Neural cell (in vitro differentiated cells): ENCODE results near the gene CLCN5. TPM values are rescaled to one million over a fixed set of nuclear protein-coding genes. Genes with fewer than 3 reads are reported as not detected.

Experiments
- H2AFZ ChIP-seq: fragments of 200-600, 300-800 bp; sonication (generic), shearing (Covaris generic); 2 replicates; pipeline ENCODE4 v1.6.0; 2014; ENCODE audit warnings: low read depth, mild to moderate bottlenecking, antibody characterized with exemption, low read length, moderate library complexity
- H3F3A ChIP-seq: fragments of 200-600 bp; shearing (Covaris generic); 2 replicates; pipeline ENCODE4 v1.6.1; 2016; ENCODE audit warnings: mild to moderate bottlenecking, moderate library complexity, mixed read lengths, antibody characterized with exemption, low read length; ENCODE audit not compliant: insufficient read depth, poor library complexity, severe bottlenecking
- H3K27ac ChIP-seq: fragments of 200-600, 300-800 bp; sonication (generic), shearing (Covaris generic); 2 replicates; pipeline ENCODE4 v1.5.1; 2014; ENCODE audit warnings: mild to moderate bottlenecking, low read length, moderate library complexity
- H3K27me3 ChIP-seq: fragments of 300-800, 200-600 bp; sonication (generic), shearing (Covaris generic); 2 replicates; pipeline ENCODE4 v1.6.0; 2014; ENCODE audit warnings: mild to moderate bottlenecking, low read depth, low read length, moderate library complexity; ENCODE audit not compliant: insufficient read depth
- H3K36me3 ChIP-seq: fragments of 300-800, 200-600 bp; sonication (generic), shearing (Covaris generic); 2 replicates; pipeline ENCODE4 v1.5.1; 2014; ENCODE audit warnings: mild to moderate bottlenecking, antibody characterized with exemption, low read length, moderate library complexity; ENCODE audit not compliant: insufficient read depth
- H3K4me2 ChIP-seq: fragments of 300-800, 200-600 bp; sonication (generic), shearing (Covaris generic); 2 replicates; pipeline ENCODE4 v1.6.0; 2014; ENCODE audit warnings: mild to moderate bottlenecking, low read length
- H3K4me3 ChIP-seq: fragments of 300-800, 200-600 bp; sonication (generic), shearing (Covaris generic); 2 replicates; pipeline ENCODE4 v1.5.1; 2014; ENCODE audit warnings: mild to moderate bottlenecking, low read length, moderate library complexity
- H3K79me2 ChIP-seq: fragments of 200-600 bp; shearing (Covaris generic); replicated peaks from 2 replicates; pipeline ENCODE4 v1.6.0; 2014; ENCODE audit warnings: mild to moderate bottlenecking, low read length, moderate library complexity; ENCODE audit not compliant: insufficient read depth
- H3K9ac ChIP-seq: fragments of 300-800, 200-600 bp; sonication (generic), shearing (Covaris generic); 2 replicates; pipeline ENCODE4 v1.6.1; 2016; ENCODE audit warnings: mild to moderate bottlenecking, low read length, mixed read lengths
- H3K9me2 ChIP-seq: fragments of 200-600 bp; shearing (Covaris generic); 2 replicates; pipeline ENCODE4 v1.6.1; 2016; ENCODE audit warnings: mild to moderate bottlenecking, low read length, mixed read lengths; ENCODE audit not compliant: insufficient read depth
- H3K9me3 ChIP-seq: fragments of 200-600, 300-800 bp; sonication (generic), shearing (Covaris generic); 2 replicates; pipeline ENCODE4 v1.6.1; 2016; ENCODE audit warnings: mild to moderate bottlenecking, mixed run types, low read length, moderate library complexity, mixed read lengths
- H4K20me1 ChIP-seq: fragments of 200-600 bp; shearing (Covaris generic); 2 replicates; pipeline ENCODE4 v1.6.1; 2016; ENCODE audit warnings: mild to moderate bottlenecking, mixed run types; ENCODE audit not compliant: insufficient read depth
- EP300 ChIP-seq: fragments of 450-650 bp; conservative IDR thresholded peaks from 2 replicates; pipeline ENCODE4 v1.6.1; 2014; ENCODE audit warnings: antibody characterized with exemption, mild to moderate bottlenecking, moderate library complexity; ENCODE audit not compliant: poor library complexity, severe bottlenecking
- EZH2 ChIP-seq: fragments of 200-600, 300-800 bp; shearing (Covaris generic), sonication (generic); IDR thresholded peaks from 2 replicates; pipeline ENCODE4 v1.6.1; 2014; ENCODE audit warnings: antibody characterized with exemption, low read length, borderline replicate concordance, mild to moderate bottlenecking; ENCODE audit not compliant: insufficient read depth, poor library complexity, severe bottlenecking
- MXI1 ChIP-seq: fragments of 450-650 bp; conservative IDR thresholded peaks from 2 replicates; pipeline ENCODE4 v1.6.1; 2014; ENCODE audit warnings: antibody characterized with exemption, mild to moderate bottlenecking; ENCODE audit not compliant: poor library complexity, severe bottlenecking
- POLR2AphosphoS5 ChIP-seq: IDR thresholded peaks from 2 replicates; pipeline ENCODE4 v1.6.1; 2012
- RAD21 ChIP-seq: fragments of 450-650 bp; conservative IDR thresholded peaks from 2 replicates; pipeline ENCODE4 v1.6.1; 2014; ENCODE audit warnings: antibody characterized with exemption, mild to moderate bottlenecking, moderate library complexity
- SMC3 ChIP-seq: fragments of 450-650 bp; conservative IDR thresholded peaks from 2 replicates; pipeline ENCODE4 v1.6.1; 2014; ENCODE audit warnings: antibody characterized with exemption, mild to moderate bottlenecking, moderate library complexity; ENCODE audit not compliant: poor library complexity
- TAF1 ChIP-seq: IDR thresholded peaks from 2 replicates; pipeline ENCODE4 v1.6.1; 2012; ENCODE audit warnings: low read depth
- polyA plus RNA-seq: library from polyadenylated mRNA; depleted of rRNA; stranded (reverse); fragments of >200 nt; gene quantifications from 2 replicates; pipeline ENCODE4 v1.2.3, GENCODE V29; 2014
- TF ChIP-seq, protein P1 (sequence below): IDR thresholded peaks from 2 replicates; pipeline ENCODE4 v1.6.1; 2012; ENCODE audit warnings: borderline replicate concordance
- TF ChIP-seq, protein P2 (sequence below): fragments of 450-650 bp; IDR thresholded peaks from 2 replicates; pipeline ENCODE4 v1.5.1; 2014; ENCODE audit warnings: antibody characterized with exemption, mild to moderate bottlenecking, moderate library complexity; ENCODE audit not compliant: poor library complexity, severe bottlenecking

CLCN5 gene
- polyA plus RNA-seq, 1 donor from 2014 or later = 13.1 TPM

DNA sequence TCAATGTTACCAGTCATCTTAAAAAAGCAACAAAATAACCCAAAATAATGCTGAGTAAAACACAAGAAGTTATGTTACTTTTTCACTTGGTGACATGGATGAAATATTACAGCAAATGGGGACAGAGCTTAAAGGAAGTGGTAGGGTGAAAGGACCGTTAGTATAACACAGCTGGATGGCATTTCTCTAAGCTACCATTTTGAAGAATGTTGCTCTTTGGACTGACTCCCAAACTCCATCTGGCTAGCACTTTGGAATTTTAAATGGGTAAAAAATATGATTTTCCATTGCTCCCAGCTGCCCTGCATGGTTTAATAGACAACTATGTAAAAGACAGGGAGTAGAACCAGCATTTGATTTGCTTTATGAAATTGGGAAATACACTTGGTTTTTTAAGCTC is 27.6 kb downstream of the CLCN5 start:
- Histone ChIP-seq H3K79me2 (no peaks in the 10 kb centered on the region), H3K9me3 (no peaks in the 10 kb centered on the region), H3K9me2 (no peaks in the 10 kb centered on the region), H3K9ac (no peak overlapping the region), H2AFZ (no peak overlapping the region), H3K36me3 (no peaks in the 10 kb centered on the region), H4K20me1 (no peaks in the 10 kb centered on the region), H3F3A (no peaks in the 10 kb centered on the region), H3K4me3 (no peak overlapping the region), H3K27ac (no peak overlapping the region), H3K27me3 (no peaks in the 10 kb centered on the region), H3K4me2 (no peak overlapping the region)
- TF ChIP-seq, protein P1, sequence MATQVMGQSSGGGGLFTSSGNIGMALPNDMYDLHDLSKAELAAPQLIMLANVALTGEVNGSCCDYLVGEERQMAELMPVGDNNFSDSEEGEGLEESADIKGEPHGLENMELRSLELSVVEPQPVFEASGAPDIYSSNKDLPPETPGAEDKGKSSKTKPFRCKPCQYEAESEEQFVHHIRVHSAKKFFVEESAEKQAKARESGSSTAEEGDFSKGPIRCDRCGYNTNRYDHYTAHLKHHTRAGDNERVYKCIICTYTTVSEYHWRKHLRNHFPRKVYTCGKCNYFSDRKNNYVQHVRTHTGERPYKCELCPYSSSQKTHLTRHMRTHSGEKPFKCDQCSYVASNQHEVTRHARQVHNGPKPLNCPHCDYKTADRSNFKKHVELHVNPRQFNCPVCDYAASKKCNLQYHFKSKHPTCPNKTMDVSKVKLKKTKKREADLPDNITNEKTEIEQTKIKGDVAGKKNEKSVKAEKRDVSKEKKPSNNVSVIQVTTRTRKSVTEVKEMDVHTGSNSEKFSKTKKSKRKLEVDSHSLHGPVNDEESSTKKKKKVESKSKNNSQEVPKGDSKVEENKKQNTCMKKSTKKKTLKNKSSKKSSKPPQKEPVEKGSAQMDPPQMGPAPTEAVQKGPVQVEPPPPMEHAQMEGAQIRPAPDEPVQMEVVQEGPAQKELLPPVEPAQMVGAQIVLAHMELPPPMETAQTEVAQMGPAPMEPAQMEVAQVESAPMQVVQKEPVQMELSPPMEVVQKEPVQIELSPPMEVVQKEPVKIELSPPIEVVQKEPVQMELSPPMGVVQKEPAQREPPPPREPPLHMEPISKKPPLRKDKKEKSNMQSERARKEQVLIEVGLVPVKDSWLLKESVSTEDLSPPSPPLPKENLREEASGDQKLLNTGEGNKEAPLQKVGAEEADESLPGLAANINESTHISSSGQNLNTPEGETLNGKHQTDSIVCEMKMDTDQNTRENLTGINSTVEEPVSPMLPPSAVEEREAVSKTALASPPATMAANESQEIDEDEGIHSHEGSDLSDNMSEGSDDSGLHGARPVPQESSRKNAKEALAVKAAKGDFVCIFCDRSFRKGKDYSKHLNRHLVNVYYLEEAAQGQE = no peak
- TF ChIP-seq RAD21 = no peak
- no peak for TF ChIP-seq MXI1
- no peak for TF ChIP-seq POLR2AphosphoS5
- TF ChIP-seq SMC3 = no peak
- TF ChIP-seq EP300 = no peak
- TF ChIP-seq TAF1 = no peak
- TF ChIP-seq EZH2 = no peak
- TF ChIP-seq, protein P2, sequence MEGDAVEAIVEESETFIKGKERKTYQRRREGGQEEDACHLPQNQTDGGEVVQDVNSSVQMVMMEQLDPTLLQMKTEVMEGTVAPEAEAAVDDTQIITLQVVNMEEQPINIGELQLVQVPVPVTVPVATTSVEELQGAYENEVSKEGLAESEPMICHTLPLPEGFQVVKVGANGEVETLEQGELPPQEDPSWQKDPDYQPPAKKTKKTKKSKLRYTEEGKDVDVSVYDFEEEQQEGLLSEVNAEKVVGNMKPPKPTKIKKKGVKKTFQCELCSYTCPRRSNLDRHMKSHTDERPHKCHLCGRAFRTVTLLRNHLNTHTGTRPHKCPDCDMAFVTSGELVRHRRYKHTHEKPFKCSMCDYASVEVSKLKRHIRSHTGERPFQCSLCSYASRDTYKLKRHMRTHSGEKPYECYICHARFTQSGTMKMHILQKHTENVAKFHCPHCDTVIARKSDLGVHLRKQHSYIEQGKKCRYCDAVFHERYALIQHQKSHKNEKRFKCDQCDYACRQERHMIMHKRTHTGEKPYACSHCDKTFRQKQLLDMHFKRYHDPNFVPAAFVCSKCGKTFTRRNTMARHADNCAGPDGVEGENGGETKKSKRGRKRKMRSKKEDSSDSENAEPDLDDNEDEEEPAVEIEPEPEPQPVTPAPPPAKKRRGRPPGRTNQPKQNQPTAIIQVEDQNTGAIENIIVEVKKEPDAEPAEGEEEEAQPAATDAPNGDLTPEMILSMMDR = no peak

DNA sequence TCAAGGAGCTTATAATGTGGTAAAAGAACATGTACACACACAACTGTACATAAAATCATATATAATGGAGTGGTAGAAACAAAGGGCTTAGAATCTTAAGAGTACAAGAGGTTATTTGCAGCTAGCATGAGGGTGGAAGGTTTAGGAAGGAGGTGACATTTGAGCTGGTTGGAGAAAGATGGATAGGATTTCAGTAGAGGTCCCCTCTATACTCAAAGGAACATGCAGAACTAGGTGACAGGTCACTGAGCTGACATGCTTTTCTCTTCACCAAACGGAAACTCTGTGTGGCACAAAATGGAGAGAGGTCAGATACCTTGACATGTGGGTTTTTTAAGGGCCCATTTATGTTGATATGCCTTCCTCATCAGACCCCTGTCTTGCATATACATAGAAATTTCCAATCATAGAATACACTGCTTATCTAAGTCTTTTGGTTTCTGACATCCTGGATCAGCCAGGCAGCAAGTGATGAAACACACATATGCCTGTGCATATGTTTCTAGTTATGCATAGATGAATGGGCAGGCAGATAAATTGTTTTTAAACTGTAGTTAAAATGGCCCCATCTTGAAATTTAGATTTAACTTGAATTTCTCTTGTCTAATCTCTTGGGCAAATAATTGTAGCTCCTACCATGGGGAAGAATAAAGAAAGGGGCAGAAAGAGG is 29.3 kb downstream of the CLCN5 start:
- TF ChIP-seq EP300 (no peak), EZH2 (no peak), POLR2AphosphoS5 (no peak), MXI1 (no peak), RAD21 (no peak), SMC3 (no peak)
- TF ChIP-seq, protein P1 = no peak
- TF ChIP-seq, protein P2 = no peak
- Histone ChIP-seq H3K4me3 (no peak overlapping the region), H2AFZ (no peak overlapping the region), H3K27me3 (no peaks in the 10 kb centered on the region), H3K79me2 (no peaks in the 10 kb centered on the region), H3K9me2 (no peaks in the 10 kb centered on the region), H3K36me3 (no peaks in the 10 kb centered on the region), H3K4me2 (no peak overlapping the region), H4K20me1 (no peaks in the 10 kb centered on the region), H3K9ac (no peak overlapping the region), H3K27ac (no peak overlapping the region), H3F3A (no peaks in the 10 kb centered on the region), H3K9me3 (no peaks in the 10 kb centered on the region)
